Gastroesophageal sphincter (tissue), 2 donors: ENCODE results near the gene NAA38.

ENCODE experiments used
- POLR2A ChIP-seq, 2 donors: fragments of 450-650 bp; IDR thresholded peaks; one replicate each; pipeline ENCODE4 v1.6.1; 2017; ENCODE audit warnings: antibody characterized with exemption in 2 of 2, mild to moderate bottlenecking in 2 of 2, moderate library complexity in 1 of 2
- POLR2AphosphoS5 ChIP-seq: sonication (generic); formaldehyde crosslinking; IDR thresholded peaks from one replicate; pipeline ENCODE4 v1.6.1; 2017; ENCODE audit warnings: antibody characterized with exemption

DNA sequence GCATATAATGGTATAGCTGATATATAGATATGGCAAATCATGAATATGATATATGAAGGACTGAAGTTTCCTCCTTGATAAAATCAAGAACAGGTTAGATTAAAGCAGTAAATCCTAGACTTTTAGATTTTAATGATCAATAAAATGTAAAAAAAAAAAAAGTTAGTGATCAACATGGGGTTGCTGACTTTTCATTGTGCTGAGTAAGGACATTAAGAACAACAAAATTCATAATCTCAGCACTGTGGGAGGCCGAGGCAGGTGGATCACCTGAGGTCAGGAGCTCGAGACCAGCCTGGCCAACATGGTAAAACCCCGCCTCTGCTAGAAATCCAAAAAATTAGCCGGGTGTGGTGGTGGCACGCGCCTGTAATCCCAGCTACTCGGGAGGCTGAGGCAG lies 20.9 kb upstream of the NAA38 start:
- no peak for TF ChIP-seq POLR2A (IDR thresholded peaks at IDR 0.05)
- TF ChIP-seq POLR2AphosphoS5: no peak
